IPS-20b (cell line): ENCODE data around the gene KIAA0825.
"Not testable (repeated sequence)": the region's sequence is repeated elsewhere in the genome, so short reads cannot be mapped to it uniquely, and the experiment has no call there.

Experiments used
- H3K27ac ChIP-seq: one replicate; pipeline ENCODE4 v1.5.1; 2013; ENCODE audit warnings: low read length
- H3K27me3 ChIP-seq: 2 replicates; pipeline ENCODE4 v1.6.1; 2013; ENCODE audit warnings: mild to moderate bottlenecking, low read length, inconsistent platforms; ENCODE audit not compliant: insufficient read depth
- H3K36me3 ChIP-seq: 2 replicates; pipeline ENCODE4 v1.6.1; 2013; ENCODE audit warnings: low read depth, mild to moderate bottlenecking, inconsistent platforms, low read length, moderate library complexity; ENCODE audit not compliant: insufficient read depth
- H3K4me1 ChIP-seq: 2 replicates; pipeline ENCODE4 v1.6.1; 2013; ENCODE audit warnings: mild to moderate bottlenecking, control low read depth, inconsistent platforms, low read length, moderate library complexity; ENCODE audit not compliant: insufficient read depth
- H3K4me3 ChIP-seq: 2 replicates; pipeline ENCODE4 v1.5.1; 2013; ENCODE audit warnings: mild to moderate bottlenecking, low read length, inconsistent platforms
- H3K9ac ChIP-seq: 2 replicates; pipeline ENCODE4 v1.6.1; 2013; ENCODE audit warnings: low read depth, mild to moderate bottlenecking, inconsistent platforms, low read length, moderate library complexity
- H3K9me3 ChIP-seq: 2 replicates; pipeline ENCODE4 v1.6.1; 2013; ENCODE audit warnings: mild to moderate bottlenecking, low read depth, low read length, inconsistent platforms; ENCODE audit not compliant: insufficient read depth

Gene KIAA0825

GRCh38 chr5:94184870-94185269 is 433.5 kb downstream of the KIAA0825 start:
- no peak overlapping the region for H3K27ac ChIP-seq
- no peak overlapping the region for H3K9ac ChIP-seq
- no peak overlapping the region for H3K4me3 ChIP-seq
- no peaks in the 10 kb centered on the region for H3K36me3 ChIP-seq
- peaks cover 14% of the 10 kb centered on the region for H3K4me1 ChIP-seq
- H3K9me3 ChIP-seq = no peaks in the 10 kb centered on the region
- no peaks in the 10 kb centered on the region for H3K27me3 ChIP-seq

GRCh38 chr5:94181895-94182294 is 436.5 kb downstream of the KIAA0825 start:
- H3K27ac ChIP-seq = no peak overlapping the region
- no peak overlapping the region for H3K9ac ChIP-seq
- no peaks in the 10 kb centered on the region for H3K27me3 ChIP-seq
- peaks cover 14% of the 10 kb centered on the region for H3K4me1 ChIP-seq
- H3K36me3 ChIP-seq = no peaks in the 10 kb centered on the region
- no peaks in the 10 kb centered on the region for H3K9me3 ChIP-seq
- H3K4me3 ChIP-seq = no peak overlapping the region

- no peaks in the 10 kb centered on the region for H3K36me3 ChIP-seq
- no peaks in the 10 kb centered on the region for H3K27me3 ChIP-seq
- no peak overlapping the region for H3K9ac ChIP-seq
- no peak overlapping the region for H3K4me3 ChIP-seq
- H3K4me1 ChIP-seq = peaks cover 22% of the 10 kb centered on the region
- no peaks in the 10 kb centered on the region for H3K9me3 ChIP-seq
- no peak overlapping the region for H3K27ac ChIP-seq
Observed at GRCh38 chr5:94180761-94181160, 437.6 kb downstream of the KIAA0825 start.

- Histone ChIP-seq H3K9me3 (no peaks in the 10 kb centered on the region), H3K9ac (no peak overlapping the region), H3K4me1 (peaks cover 9% of the 10 kb centered on the region; the same call in 1 of the 2 replicates), H3K4me3 (no peak overlapping the region), H3K36me3 (peaks cover 8% of the 10 kb centered on the region; the same call in 1 of the 2 replicates), H3K27ac (no peak overlapping the region), H3K27me3 (no peaks in the 10 kb centered on the region)
Observed at GRCh38 chr5:94175912-94176311, 442.5 kb downstream of the KIAA0825 start.

GRCh38 chr5:94174748-94175411 is 443.5 kb downstream of the KIAA0825 start:
- peaks cover 9% of the 10 kb centered on the region; the same call in 1 of the 2 replicates for H3K36me3 ChIP-seq
- peaks cover 9% of the 10 kb centered on the region; the same call in 1 of the 2 replicates for H3K4me1 ChIP-seq
- no peak overlapping the region for H3K27ac ChIP-seq
- no peaks in the 10 kb centered on the region for H3K9me3 ChIP-seq
- no peaks in the 10 kb centered on the region for H3K27me3 ChIP-seq
- no peak overlapping the region for H3K9ac ChIP-seq
- no peak overlapping the region for H3K4me3 ChIP-seq

- Histone ChIP-seq H3K9me3 (no peaks in the 10 kb centered on the region), H3K9ac (no peak overlapping the region), H3K27me3 (no peaks in the 10 kb centered on the region), H3K27ac (no peak overlapping the region), H3K4me3 (no peak overlapping the region), H3K36me3 (peaks cover 9% of the 10 kb centered on the region; the same call in 1 of the 2 replicates), H3K4me1 (peaks cover 9% of the 10 kb centered on the region; the same call in 1 of the 2 replicates)
Observed at GRCh38 chr5:94173100-94173499, 445.3 kb downstream of the KIAA0825 start.

GRCh38 chr5:94171070-94171469 is 447.3 kb downstream of the KIAA0825 start:
- not testable (repeated sequence) for H3K9ac ChIP-seq, H3K4me3 ChIP-seq, H3K36me3 ChIP-seq, H3K9me3 ChIP-seq, H3K27ac ChIP-seq, H3K4me1 ChIP-seq, H3K27me3 ChIP-seq

GRCh38 chr5:94170158-94170557 is 448.2 kb downstream of the KIAA0825 start:
- H3K9ac ChIP-seq, H3K4me3 ChIP-seq, H3K27ac ChIP-seq: not testable (repeated sequence)

GRCh38 chr5:94168151-94168550 is 450.3 kb downstream of the KIAA0825 start:
- Histone ChIP-seq H3K27ac (no peak overlapping the region), H3K4me3 (no peak overlapping the region), H3K9me3 (no peaks in the 10 kb centered on the region), H3K27me3 (no peaks in the 10 kb centered on the region), H3K9ac (no peak overlapping the region), H3K36me3 (peaks cover 9% of the 10 kb centered on the region; the same call in 1 of the 2 replicates), H3K4me1 (no peaks in the 10 kb centered on the region)

More at GRCh38 chr5:94170158-94170557, 448.2 kb downstream of the KIAA0825 start:
- not testable (repeated sequence) for H3K27me3 ChIP-seq, H3K4me1 ChIP-seq, H3K36me3 ChIP-seq, H3K9me3 ChIP-seq

- H3K9me3 ChIP-seq = no peaks in the 10 kb centered on the region
- no peak overlapping the region for H3K9ac ChIP-seq
- H3K4me3 ChIP-seq = no peak overlapping the region
- H3K27me3 ChIP-seq = no peaks in the 10 kb centered on the region
- H3K27ac ChIP-seq = no peak overlapping the region
- no peaks in the 10 kb centered on the region for H3K36me3 ChIP-seq
- H3K4me1 ChIP-seq = no peaks in the 10 kb centered on the region
Observed at GRCh38 chr5:94161801-94162200, 456.6 kb downstream of the KIAA0825 start.

- Histone ChIP-seq H3K9ac (no peak overlapping the region), H3K9me3 (no peaks in the 10 kb centered on the region), H3K27me3 (no peaks in the 10 kb centered on the region)
Observed at GRCh38 chr5:94159144-94159543, 459.3 kb downstream of the KIAA0825 start.

GRCh38 chr5:94157704-94158539 is 460.5 kb downstream of the KIAA0825 start:
- H3K36me3 ChIP-seq = no peaks in the 10 kb centered on the region
- no peaks in the 10 kb centered on the region for H3K4me1 ChIP-seq
- H3K27me3 ChIP-seq = no peaks in the 10 kb centered on the region
- no peak overlapping the region for H3K27ac ChIP-seq
- no peak overlapping the region for H3K9ac ChIP-seq
- no peaks in the 10 kb centered on the region for H3K9me3 ChIP-seq
- H3K4me3 ChIP-seq = no peak overlapping the region

More at GRCh38 chr5:94159144-94159543, 459.3 kb downstream of the KIAA0825 start:
- H3K36me3 ChIP-seq = no peaks in the 10 kb centered on the region
- no peak overlapping the region for H3K4me3 ChIP-seq
- H3K27ac ChIP-seq = no peak overlapping the region
- no peaks in the 10 kb centered on the region for H3K4me1 ChIP-seq
